Measurements from ENCODE around the gene PRUNE1. TPM values are rescaled to one million over a fixed set of nuclear protein-coding genes. Genes with fewer than 3 reads are reported as not detected.

The PRUNE1 gene
- total RNA-seq, 4 donors from 2014 or later: 24.0 to 35.6 (median 29.1) TPM

DNA sequence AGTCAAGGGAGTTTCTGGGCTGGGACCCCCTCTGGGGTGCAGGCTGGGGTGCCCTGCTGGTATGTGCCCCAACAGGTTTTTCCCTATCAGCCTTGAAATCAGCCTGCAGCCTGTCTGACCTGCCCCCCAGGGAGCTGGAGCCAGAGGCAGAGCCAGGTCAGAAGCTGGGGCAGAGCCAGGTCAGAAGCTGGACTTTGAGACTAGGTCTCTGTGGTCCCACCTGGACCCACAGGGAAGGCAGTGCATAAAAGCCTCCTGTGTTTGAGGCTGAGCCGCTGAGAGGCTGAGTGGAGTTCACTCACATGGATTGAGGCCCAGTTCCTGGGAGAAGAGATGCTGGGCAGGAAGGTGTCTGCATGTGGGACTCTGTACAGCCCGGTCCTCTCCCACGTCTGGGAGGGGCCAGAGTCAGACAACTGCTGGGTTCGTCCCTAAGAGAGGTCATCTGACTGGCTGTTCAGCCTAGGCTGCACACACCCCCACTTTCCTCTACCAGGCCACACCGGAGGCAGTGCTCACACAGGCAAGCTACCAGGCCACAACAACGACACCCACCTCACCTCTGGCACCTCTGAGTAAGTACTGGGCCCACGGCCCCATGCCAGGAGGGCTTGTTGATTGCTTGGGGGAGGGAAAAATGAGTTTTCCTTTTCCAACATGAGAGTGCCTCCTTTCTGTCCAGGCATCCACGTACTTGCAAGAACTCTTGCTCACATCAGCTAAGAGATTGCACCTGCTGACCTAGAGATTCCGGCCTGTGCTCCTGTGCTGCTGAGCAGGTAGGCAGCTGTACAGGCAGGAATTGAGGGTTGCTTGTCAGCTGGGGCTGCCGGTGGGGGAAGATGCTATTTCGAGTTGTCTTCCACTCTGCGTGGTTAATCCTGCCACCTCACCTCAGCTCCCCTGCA is 26.2 kb upstream of the PRUNE1 start, which contains the start of gene ANXA9:
Gene ANXA9, plus strand, starts transcription at position 488 of the 908 bp plus-strand sequence. CDS start 814 bp downstream, outside the sequence.
- Histone ChIP-seq H3K36me3 (no peaks in the 10 kb centered on the region), H3K4me1 (peaks cover 13 to 15% of the 10 kb centered on the region in 2 donors), H3K27me3 (no peaks in the 10 kb centered on the region), H3K9me3 (no peaks in the 10 kb centered on the region), H3K27ac (no peak within 1 kb of the TSS), H3K4me3 (no peak within 1 kb of the TSS)
- TF ChIP-seq, protein P1, sequence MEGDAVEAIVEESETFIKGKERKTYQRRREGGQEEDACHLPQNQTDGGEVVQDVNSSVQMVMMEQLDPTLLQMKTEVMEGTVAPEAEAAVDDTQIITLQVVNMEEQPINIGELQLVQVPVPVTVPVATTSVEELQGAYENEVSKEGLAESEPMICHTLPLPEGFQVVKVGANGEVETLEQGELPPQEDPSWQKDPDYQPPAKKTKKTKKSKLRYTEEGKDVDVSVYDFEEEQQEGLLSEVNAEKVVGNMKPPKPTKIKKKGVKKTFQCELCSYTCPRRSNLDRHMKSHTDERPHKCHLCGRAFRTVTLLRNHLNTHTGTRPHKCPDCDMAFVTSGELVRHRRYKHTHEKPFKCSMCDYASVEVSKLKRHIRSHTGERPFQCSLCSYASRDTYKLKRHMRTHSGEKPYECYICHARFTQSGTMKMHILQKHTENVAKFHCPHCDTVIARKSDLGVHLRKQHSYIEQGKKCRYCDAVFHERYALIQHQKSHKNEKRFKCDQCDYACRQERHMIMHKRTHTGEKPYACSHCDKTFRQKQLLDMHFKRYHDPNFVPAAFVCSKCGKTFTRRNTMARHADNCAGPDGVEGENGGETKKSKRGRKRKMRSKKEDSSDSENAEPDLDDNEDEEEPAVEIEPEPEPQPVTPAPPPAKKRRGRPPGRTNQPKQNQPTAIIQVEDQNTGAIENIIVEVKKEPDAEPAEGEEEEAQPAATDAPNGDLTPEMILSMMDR (IDR thresholded peaks at IDR 0.05 in 4 of 5, conservative IDR thresholded peaks at IDR 0.05 in 1 of 5): no peak
- TF ChIP-seq POLR2A (IDR thresholded peaks at IDR 0.05): no peak
- ATAC-seq (no peak), DNase-seq (no peak)
- in situ Hi-C loops (cut with MboI; ENCODE audit: low sequenced_read_pairs in 4 of 4) (no loop called here), intact Hi-C loops (cut with DNase I; ENCODE audit: low total_unique reads) (no loop called here)

DNA sequence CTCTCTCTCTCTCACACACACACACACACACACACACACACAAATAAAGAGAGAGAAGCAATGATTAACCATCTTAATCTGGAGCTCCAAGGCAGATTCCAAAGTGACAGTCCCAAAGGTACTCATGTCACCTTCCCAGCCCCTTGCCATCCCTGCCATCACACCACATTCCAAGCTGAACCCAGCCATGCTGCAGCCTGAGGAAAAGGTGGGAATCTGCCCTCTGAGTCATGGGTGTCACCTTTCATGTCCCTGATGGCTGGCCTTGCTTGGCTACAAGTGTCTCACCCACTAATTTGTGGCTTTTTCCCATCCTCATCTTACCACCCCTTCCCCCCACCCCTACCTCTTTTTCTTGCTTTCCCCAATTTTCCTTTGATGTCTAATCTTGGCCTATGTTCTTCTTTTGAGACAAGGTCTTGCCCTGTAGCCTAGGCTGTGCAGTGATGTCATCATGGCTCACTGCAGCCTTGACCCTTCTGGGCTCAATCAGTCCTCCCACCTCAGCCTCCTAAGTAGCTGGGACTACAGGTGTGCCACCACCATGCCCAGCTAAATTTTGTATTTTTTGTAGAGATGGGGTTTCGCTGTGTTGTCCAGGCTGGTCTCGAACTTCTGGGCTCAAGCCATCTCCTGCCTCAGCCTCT is 22.9 kb upstream of the PRUNE1 start:
- no peaks in the 10 kb centered on the region for H3K36me3 ChIP-seq
- ATAC-seq (no peak), DNase-seq (no peak)
- no peaks in the 10 kb centered on the region for H3K9me3 ChIP-seq
- no peaks in the 10 kb centered on the region for H3K4me1 ChIP-seq
- H3K27ac ChIP-seq: no peak overlapping the region
- TF ChIP-seq, protein P1 (IDR thresholded peaks at IDR 0.05 in 4 of 5, conservative IDR thresholded peaks at IDR 0.05 in 1 of 5): no peak
- no peak for TF ChIP-seq POLR2A (IDR thresholded peaks at IDR 0.05)
- H3K4me3 ChIP-seq: no peak overlapping the region
- intact Hi-C loops (cut with DNase I; ENCODE audit: low total_unique reads): no loop called here
- no peaks in the 10 kb centered on the region for H3K27me3 ChIP-seq
- in situ Hi-C loops (cut with MboI; ENCODE audit: low sequenced_read_pairs in 4 of 4): no loop called here

DNA sequence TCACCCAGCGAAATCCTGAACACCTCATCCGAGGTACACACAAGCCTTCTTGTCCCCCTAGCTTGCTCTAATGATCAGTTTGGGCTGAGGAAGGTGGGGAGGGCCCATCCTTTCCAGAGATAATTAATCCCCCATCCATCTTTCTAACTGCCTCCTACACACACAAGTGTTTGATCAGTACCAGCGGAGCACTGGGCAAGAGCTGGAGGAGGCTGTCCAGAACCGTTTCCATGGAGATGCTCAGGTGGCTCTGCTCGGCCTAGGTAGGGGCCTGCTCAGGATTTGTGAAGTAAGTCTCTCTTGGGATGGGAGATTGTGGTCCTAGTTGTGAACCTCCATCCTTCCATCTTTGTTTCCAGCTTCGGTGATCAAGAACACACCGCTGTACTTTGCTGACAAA is 20.3 kb upstream of the PRUNE1 start:
- TF ChIP-seq, protein P1 (IDR thresholded peaks at IDR 0.05 in 4 of 5, conservative IDR thresholded peaks at IDR 0.05 in 1 of 5): no peak
- TF ChIP-seq POLR2A (IDR thresholded peaks at IDR 0.05): no peak
- no peaks in the 10 kb centered on the region for H3K27me3 ChIP-seq
- H3K4me1 ChIP-seq: no peaks in the 10 kb centered on the region
- no peaks in the 10 kb centered on the region for H3K36me3 ChIP-seq
- ATAC-seq (no peak), DNase-seq (no peak)
- no peak overlapping the region for H3K4me3 ChIP-seq
- in situ Hi-C loops (cut with MboI; ENCODE audit: low sequenced_read_pairs in 4 of 4): no loop called here
- H3K9me3 ChIP-seq: no peaks in the 10 kb centered on the region
- no peak overlapping the region for H3K27ac ChIP-seq
- intact Hi-C loops (cut with DNase I; ENCODE audit: low total_unique reads): no loop called here

DNA sequence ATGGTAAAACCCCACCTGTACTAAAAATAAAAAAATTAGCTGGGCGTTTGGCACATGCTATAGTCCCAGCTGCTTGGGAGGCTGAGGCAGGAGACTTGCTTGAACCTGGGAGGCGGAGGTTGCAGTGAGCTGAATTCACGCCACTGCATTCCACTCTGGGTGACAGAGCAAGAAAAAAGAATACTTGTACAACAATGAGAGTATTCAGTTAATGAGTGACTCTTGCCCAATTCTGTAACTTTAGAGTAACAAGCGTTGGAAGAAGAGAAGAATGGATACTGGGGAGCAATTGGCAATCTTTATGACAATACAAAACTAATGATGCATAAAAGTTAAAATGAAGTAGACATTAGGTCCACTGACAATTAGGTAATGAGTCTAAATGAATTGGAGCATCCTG is 15.6 kb upstream of the PRUNE1 start:
- no peak for DNase-seq
- ATAC-seq: no peak
- Histone ChIP-seq H3K4me3 (no peak overlapping the region), H3K27me3 (no peaks in the 10 kb centered on the region), H3K9me3 (no peaks in the 10 kb centered on the region), H3K36me3 (peaks cover 0 to 8% of the 10 kb centered on the region in 2 donors), H3K27ac (no peak overlapping the region), H3K4me1 (peaks cover 9 to 11% of the 10 kb centered on the region in 2 donors)
- intact Hi-C loops (cut with DNase I; ENCODE audit: low total_unique reads): no loop called here
- TF ChIP-seq POLR2A (IDR thresholded peaks at IDR 0.05): no peak
- TF ChIP-seq, protein P1 (IDR thresholded peaks at IDR 0.05 in 4 of 5, conservative IDR thresholded peaks at IDR 0.05 in 1 of 5): no peak
- in situ Hi-C loops (cut with MboI; ENCODE audit: low sequenced_read_pairs in 4 of 4): no loop called here

All from gastrocnemius medialis (tissue), 4 donors.